Tibial artery (tissue), 4 donors: Measurements from ENCODE around the gene PRKD1.
"Not testable (repeated sequence)": the region's sequence is repeated elsewhere in the genome, so short reads cannot be mapped to it uniquely, and the experiment has no call there.

ENCODE experiments used
- DNase-seq, 2 donors: peaks; one replicate each; pipeline ENCODE4 v3.0.0-alpha.2; 2019
- H3K27ac ChIP-seq, 2 donors: fragments of 200-600 bp; sonication (generic) in 1 of 2; 1 replicate in 1 of 2; 2 replicates in 1 of 2; pipeline ENCODE4 v1.5.1; 2018 to 2019; ENCODE audit warnings: mild to moderate bottlenecking in 1 of 2
- H3K27me3 ChIP-seq, 2 donors: fragments of 200-600 bp; sonication (generic) in 1 of 2; one replicate each; pipeline versions ENCODE4 v1.5.1 to v1.6.0; 2016 to 2019
- H3K36me3 ChIP-seq, 3 donors: fragments of 200-600 bp; sonication (generic) in 2 of 3; one replicate each; pipeline ENCODE4 v1.5.1; 2016 to 2019; ENCODE audit warnings: mild to moderate bottlenecking in 2 of 3
- H3K4me1 ChIP-seq, 4 donors: fragments of 200-600 bp; sonication (generic) in 2 of 4; 1 replicate in 3 of 4; 2 replicates in 1 of 4; pipeline ENCODE4 v1.5.1; 2016 to 2019
- H3K4me3 ChIP-seq, 2 donors: fragments of 200-600 bp; sonication (generic) in 1 of 2; 1 replicate in 1 of 2; 2 replicates in 1 of 2; pipeline ENCODE4 v1.5.1; 2018 to 2019; ENCODE audit warnings: mild to moderate bottlenecking in 2 of 2
- H3K9me3 ChIP-seq, 3 donors: fragments of 200-600 bp; sonication (generic) in 1 of 3; one replicate each; pipeline ENCODE4 v1.5.1; 2016 to 2019
- CTCF ChIP-seq, 2 experiments: fragments of 200-600 bp in 1 of 2; fragments of 450-650 bp in 1 of 2; IDR thresholded peaks; one replicate each; pipeline ENCODE4 v1.5.1; 2017 to 2019; ENCODE audit warnings: antibody characterized with exemption in 2 of 2, mild to moderate bottlenecking in 1 of 2, moderate library complexity in 1 of 2
- intact Hi-C: fragments of 100-400 bp; cut with DNase I; formaldehyde crosslinking; loops from one replicate; pipeline ENCODE4 v1.15.0; 2023; ENCODE audit warnings: low total_unique reads

The PRKD1 gene

GRCh38 chr14:29851397-29851796, 76.2 kb downstream of the PRKD1 start:
- TF ChIP-seq CTCF (IDR thresholded peaks at IDR 0.05), result no peak
- peak overlapping the region in 1 of 2 donors; percentile 10 for H3K27ac ChIP-seq
- H3K4me1 ChIP-seq, result peaks cover 0 to 36% (median 2%) of the 10 kb centered on the region in 4 donors
- no peak overlapping the region for H3K4me3 ChIP-seq
- intact Hi-C loops, result no loop called here
- no peak for DNase-seq
- no peaks in the 10 kb centered on the region for H3K36me3 ChIP-seq
- H3K27me3 ChIP-seq, result no peaks in the 10 kb centered on the region
- H3K9me3 ChIP-seq, result no peaks in the 10 kb centered on the region

GRCh38 chr14:29847056-29847380, 80.6 kb downstream of the PRKD1 start:
- no peak overlapping the region for H3K4me3 ChIP-seq
- H3K9me3 ChIP-seq, result no peaks in the 10 kb centered on the region
- no peak overlapping the region for H3K27ac ChIP-seq
- no peak for TF ChIP-seq CTCF (IDR thresholded peaks at IDR 0.05)
- no peaks in the 10 kb centered on the region for H3K36me3 ChIP-seq
- DNase-seq, result no peak
- intact Hi-C loops, result no loop called here
- no peaks in the 10 kb centered on the region for H3K27me3 ChIP-seq
- H3K4me1 ChIP-seq, result peaks cover 0 to 33% (median 2%) of the 10 kb centered on the region in 4 donors

GRCh38 chr14:29846339-29847055, 81.2 kb downstream of the PRKD1 start:
- no peaks in the 10 kb centered on the region for H3K9me3 ChIP-seq
- peaks cover 0 to 33% (median 2%) of the 10 kb centered on the region in 4 donors for H3K4me1 ChIP-seq
- intact Hi-C loops, result no loop called here
- H3K27me3 ChIP-seq, result no peaks in the 10 kb centered on the region
- no peak overlapping the region for H3K4me3 ChIP-seq
- no peak overlapping the region for H3K27ac ChIP-seq
- TF ChIP-seq CTCF (IDR thresholded peaks at IDR 0.05), result no peak
- no peaks in the 10 kb centered on the region for H3K36me3 ChIP-seq
- DNase-seq, result no peak

- H3K36me3 ChIP-seq, result peaks cover 0 to 21% (median 0%) of the 10 kb centered on the region in 3 donors
- no peak for TF ChIP-seq CTCF (IDR thresholded peaks at IDR 0.05)
- no peak overlapping the region for H3K4me3 ChIP-seq
- no peak overlapping the region for H3K27ac ChIP-seq
- H3K9me3 ChIP-seq, result peaks cover 5 to 24% (median 18%) of the 10 kb centered on the region in 3 donors
- H3K27me3 ChIP-seq, result no peaks in the 10 kb centered on the region
- intact Hi-C loops, result no loop called here
- no peak for DNase-seq
- peaks cover 0 to 14% (median 0%) of the 10 kb centered on the region in 4 donors for H3K4me1 ChIP-seq
These were observed 83.7 kb downstream of the PRKD1 start for GRCh38 chr14:29843981-29844380.

- Histone ChIP-seq H3K27me3 (no peaks in the 10 kb centered on the region), H3K4me1 (peaks cover 0 to 9% (median 0%) of the 10 kb centered on the region in 4 donors), H3K9me3 (peaks cover 5 to 30% (median 18%) of the 10 kb centered on the region in 3 donors), H3K27ac (no peak overlapping the region), H3K4me3 (no peak overlapping the region), H3K36me3 (peaks cover 0 to 22% (median 0%) of the 10 kb centered on the region in 3 donors)
- no peak for TF ChIP-seq CTCF (IDR thresholded peaks at IDR 0.05)
- DNase-seq, result no peak
- intact Hi-C loops, result no loop called here
These were observed 85.4 kb downstream of the PRKD1 start for GRCh38 chr14:29842228-29842627.

GRCh38 chr14:29840369-29840892, 87.2 kb downstream of the PRKD1 start:
- H3K9me3 ChIP-seq, result peaks cover 5 to 30% (median 18%) of the 10 kb centered on the region in 3 donors
- intact Hi-C loops, DNase-seq, H3K27ac ChIP-seq, H3K27me3 ChIP-seq, H3K4me1 ChIP-seq, H3K4me3 ChIP-seq: not testable (repeated sequence)
- H3K36me3 ChIP-seq, result peaks cover 0 to 22% (median 0%) of the 10 kb centered on the region in 3 donors

GRCh38 chr14:29839691-29840090, 88.0 kb downstream of the PRKD1 start:
- H3K27me3 ChIP-seq, H3K27ac ChIP-seq, DNase-seq, H3K4me3 ChIP-seq, H3K4me1 ChIP-seq, intact Hi-C loops: not testable (repeated sequence)
- Histone ChIP-seq H3K36me3 (peaks cover 0 to 22% (median 0%) of the 10 kb centered on the region in 3 donors), H3K9me3 (peaks cover 5 to 30% (median 18%) of the 10 kb centered on the region in 3 donors)
